Endometrial microvascular endothelial cells (primary cell): ENCODE measurements around the gene SPATA31D4. TPM values are rescaled to one million over a fixed set of nuclear protein-coding genes. Genes with fewer than 3 reads are reported as not detected.
"Not testable (repeated sequence)": the region's sequence is repeated elsewhere in the genome, so short reads cannot be mapped to it uniquely, and the experiment has no call there.

ENCODE experiments used
- in situ Hi-C: cut with HindIII; loops from 2 replicates; pipeline ENCODE4 v1.10.0; 2017; ENCODE audit warnings: low sequenced_read_pairs, low pct_unique_long_range_greater_than_20kb; ENCODE audit errors: inconsistent ontology term
- total RNA-seq: library from RNA; depleted of rRNA; stranded (reverse); fragments of >200 nt; gene quantifications from one replicate; pipeline ENCODE4 v1.2.3, GENCODE V29; 2015; ENCODE audit errors: inconsistent ontology term

The SPATA31D4 gene
- not detected for total RNA-seq

- in situ Hi-C loops, result not testable (repeated sequence)
These were observed at the start of gene SPATA31D4 for GRCh38 chr9:81928305-81928704. Gene SPATA31D4, plus strand, starts transcription at chr9:81928428. Its CDS starts 86 bp downstream, at chr9:81928514.

DNA sequence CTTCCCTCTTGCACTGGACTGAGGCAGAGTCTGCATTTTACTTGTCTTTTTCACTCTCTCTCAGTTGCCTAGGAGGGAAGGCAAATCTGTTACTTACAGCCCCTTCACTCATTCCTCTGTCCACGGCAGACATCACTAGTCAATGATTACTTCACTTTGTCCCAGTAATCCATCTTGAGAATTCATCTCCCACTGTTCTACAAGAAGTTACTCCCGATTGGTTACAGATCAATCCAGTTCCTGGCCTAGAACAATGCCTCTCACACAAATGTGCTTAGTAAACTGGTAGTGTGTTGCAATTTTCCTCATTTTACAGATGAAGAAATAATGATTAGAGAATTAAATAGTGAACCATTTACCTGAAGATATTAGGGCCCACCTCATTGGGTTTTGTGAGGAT lies 49.7 kb upstream of the SPATA31D4 start:
- in situ Hi-C loops, result no loop called here

DNA sequence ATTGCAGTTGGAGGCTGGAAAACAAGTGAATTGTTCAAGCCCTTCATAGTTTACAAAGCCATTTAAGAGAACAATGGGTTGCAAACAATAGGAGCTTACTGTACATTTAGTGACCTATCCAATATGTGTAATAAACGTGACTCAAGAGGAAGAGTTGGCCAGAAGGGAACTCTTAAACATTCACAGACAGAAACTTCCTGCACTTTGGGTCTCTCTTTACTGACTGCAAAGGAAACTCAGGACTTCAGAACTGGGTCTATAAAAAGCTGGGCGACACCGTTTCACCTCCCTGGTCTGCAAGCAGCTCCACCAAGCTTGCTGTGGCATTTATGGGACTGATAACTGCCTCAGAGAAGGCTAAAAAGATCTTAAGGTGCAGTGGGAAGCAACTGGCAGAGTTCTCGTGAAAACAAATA lies 48.7 kb upstream of the SPATA31D4 start:
- in situ Hi-C loops, result no loop called here

GRCh38 chr9:81885602-81886001 lies 42.6 kb upstream of the SPATA31D4 start:
- in situ Hi-C loops, result no loop called here

DNA sequence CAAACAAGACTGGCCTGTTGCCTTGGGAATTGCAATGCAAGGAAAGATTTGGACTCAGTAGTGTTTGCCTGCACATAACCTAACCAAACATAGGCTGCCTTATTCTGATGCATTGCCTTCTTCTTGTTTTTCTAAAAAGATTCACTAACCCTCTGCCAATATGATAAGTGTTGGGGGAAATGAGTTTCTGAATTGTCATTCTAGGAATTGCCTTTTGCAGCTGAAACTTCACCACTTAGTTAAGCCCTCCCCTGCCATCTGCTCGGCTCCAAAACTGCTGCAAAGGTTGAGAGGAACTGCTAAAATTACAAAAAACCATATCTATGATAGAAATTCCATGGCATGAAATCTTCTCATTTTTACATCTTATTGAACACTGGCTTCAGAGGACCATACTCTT lies 41.6 kb upstream of the SPATA31D4 start:
- in situ Hi-C loops, result no loop called here

DNA sequence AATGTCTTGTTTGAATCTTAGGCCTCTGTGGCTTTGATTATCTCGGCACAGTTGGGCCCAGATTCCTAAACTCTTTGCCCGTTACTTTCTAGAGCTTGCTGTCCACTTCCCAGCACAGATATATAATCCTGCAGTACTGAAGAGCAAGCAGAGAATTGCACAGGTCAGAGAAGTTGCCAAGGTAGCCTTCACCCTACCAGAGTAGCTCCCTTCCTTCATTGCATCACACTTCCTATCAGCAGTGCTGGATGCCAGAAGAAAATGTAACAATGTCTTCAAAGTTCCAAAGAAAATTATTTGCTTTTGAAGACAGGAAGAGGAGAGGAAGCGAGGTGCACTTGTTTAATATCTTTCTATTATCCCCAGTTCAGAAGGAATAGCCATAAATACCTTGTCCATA lies 38.1 kb upstream of the SPATA31D4 start:
- in situ Hi-C loops, result no loop called here

GRCh38 chr9:81892440-81892839 lies 35.8 kb upstream of the SPATA31D4 start:
- in situ Hi-C loops, result no loop called here

DNA sequence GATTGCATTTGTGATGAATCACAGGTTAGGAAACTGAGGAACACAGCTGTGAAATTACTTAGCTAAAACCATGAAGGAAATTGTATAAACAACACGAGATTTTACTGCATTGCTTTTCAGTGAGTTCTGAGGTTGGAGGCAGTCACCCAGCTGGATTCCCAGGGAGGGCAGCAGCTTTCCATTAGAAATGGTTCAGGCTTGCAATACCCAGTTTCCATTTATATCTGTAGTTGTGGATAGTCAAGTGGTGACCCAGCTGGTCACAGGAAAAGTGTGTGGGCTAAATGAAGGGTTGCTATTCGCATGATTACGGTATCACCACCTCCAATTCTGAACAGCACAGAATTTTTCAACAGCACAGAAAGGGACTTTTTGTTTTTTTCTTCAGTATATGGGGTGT lies 34.3 kb upstream of the SPATA31D4 start:
- in situ Hi-C loops, result no loop called here

DNA sequence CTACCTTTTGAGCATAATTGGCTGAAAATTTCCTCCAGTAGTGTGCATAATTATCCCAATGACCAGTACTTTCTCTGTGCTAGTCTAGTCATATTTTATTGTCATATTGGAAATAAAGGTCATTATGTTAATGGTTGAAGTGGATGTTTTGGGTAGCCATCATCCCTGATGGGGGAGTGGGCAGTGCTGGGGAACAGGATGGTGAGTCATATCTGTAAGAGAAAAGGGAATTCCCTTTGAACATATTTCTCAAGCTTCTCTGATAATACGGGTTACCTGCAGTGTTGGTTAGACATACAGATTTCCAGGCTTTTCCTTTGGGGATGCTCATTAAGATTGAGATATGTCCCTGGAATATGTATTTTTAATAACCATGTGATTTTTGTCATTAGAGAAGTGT lies 33.3 kb upstream of the SPATA31D4 start:
- in situ Hi-C loops, result no loop called here

DNA sequence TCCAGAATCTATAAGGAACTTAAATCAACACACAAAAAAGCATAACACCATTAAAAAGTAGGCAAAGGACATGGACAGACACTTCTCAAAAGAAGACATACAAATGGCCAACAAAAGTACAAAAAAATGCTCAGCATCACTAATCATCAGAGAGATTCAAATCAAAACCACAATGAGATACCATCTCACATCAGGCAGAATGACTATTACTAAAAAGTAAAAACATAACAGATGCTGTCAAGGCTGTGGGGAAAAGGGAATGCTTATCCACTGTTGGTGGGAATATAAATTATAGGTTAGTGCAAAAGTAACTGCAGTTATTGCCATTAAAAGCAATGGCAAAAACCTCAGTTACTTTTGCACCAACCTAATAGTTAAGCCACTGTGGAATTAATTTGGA lies 32.2 kb upstream of the SPATA31D4 start:
- in situ Hi-C loops, result no loop called here

GRCh38 chr9:81898851-81899250 lies 29.4 kb upstream of the SPATA31D4 start:
- in situ Hi-C loops, result no loop called here

GRCh38 chr9:81902196-81902595 lies 26.0 kb upstream of the SPATA31D4 start:
- in situ Hi-C loops, result no loop called here

DNA sequence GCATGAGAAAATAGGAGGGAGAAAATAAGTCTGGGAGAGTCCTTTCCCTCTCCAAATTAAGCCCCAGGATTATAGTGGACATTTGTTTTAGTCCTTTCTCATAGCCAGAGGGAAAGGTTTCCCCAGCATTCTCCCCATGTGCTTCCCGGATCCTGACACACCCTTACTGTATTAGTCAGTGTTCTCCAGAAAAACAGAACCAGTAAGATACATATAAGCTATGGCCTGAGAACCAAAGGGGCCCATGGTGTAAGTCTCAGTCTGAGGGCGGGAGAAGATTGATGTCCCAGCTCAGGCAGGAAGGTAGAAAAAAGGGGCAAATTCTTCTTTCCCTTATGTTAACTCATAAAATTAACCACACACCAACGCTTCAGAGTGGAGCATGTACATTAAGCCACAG lies 25.6 kb upstream of the SPATA31D4 start:
- in situ Hi-C loops, result no loop called here

DNA sequence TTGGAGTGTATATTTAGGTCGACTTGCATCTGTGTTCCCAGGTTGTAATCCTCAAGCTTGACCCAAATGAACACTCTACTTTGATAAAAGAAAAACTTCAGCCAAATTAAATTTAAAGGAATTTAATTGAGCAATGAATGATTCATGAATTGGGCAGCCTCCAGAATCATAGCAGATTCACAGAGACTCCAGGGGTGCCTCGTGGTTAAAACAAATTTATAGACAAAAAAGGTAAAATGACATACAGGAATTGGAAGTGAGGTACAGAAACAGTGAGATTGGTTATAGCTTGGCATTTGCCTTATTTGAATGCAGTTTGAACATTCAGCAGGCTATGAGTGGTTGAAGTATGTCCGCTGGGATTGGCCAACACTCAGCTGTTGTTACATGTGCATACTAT lies 21.6 kb upstream of the SPATA31D4 start:
- in situ Hi-C loops, result no loop called here

GRCh38 chr9:81912135-81912534 lies 16.1 kb upstream of the SPATA31D4 start:
- in situ Hi-C loops, result no loop called here

GRCh38 chr9:81915801-81916505 lies 12.3 kb upstream of the SPATA31D4 start:
- in situ Hi-C loops, result no loop called here

- in situ Hi-C loops, result not testable (repeated sequence)
These were observed 9.7 kb upstream of the SPATA31D4 start for GRCh38 chr9:81918507-81918906.

- in situ Hi-C loops, result not testable (repeated sequence)
These were observed 1.9 kb downstream of the SPATA31D4 start for GRCh38 chr9:81930147-81930546.

- in situ Hi-C loops, result not testable (repeated sequence)
These were observed 5.3 kb downstream of the SPATA31D4 start for GRCh38 chr9:81933547-81933946.

GRCh38 chr9:81943393-81943792 lies 15.2 kb downstream of the SPATA31D4 start, which contains the start of gene SPATA31D3:
Gene SPATA31D3, plus strand, starts transcription at chr9:81943500. Its CDS starts 86 bp downstream, at chr9:81943586.
- in situ Hi-C loops, result not testable (repeated sequence)

DNA sequence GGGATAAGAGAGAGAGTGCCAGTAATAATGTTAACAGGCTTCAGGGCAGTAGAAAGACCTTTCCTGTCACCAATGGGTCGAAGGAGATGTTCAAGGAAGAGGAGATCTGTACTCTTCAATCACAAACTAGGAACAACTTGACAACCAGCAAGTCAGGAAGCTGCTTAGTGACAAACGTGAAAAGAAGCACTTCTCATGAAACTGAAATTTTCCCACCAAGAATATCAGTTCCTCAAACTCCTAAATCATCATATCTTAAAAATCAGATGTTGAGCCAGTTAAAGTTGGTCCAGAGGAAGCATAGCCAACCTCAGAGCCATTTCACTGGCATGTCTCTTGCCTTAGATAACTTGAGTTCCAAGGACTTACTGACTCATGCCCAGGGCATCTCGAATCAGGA lies 20.4 kb downstream of the SPATA31D4 start:
- in situ Hi-C loops, result not testable (repeated sequence)
